GF-D8 (cell line): Measurements from ENCODE around the gene DLGAP3.

Source experiments
- DNase-seq: peaks from one replicate; lab custom pipeline; 2025; lab: John Stamatoyannopoulos, UW

DLGAP3 gene

DNA sequence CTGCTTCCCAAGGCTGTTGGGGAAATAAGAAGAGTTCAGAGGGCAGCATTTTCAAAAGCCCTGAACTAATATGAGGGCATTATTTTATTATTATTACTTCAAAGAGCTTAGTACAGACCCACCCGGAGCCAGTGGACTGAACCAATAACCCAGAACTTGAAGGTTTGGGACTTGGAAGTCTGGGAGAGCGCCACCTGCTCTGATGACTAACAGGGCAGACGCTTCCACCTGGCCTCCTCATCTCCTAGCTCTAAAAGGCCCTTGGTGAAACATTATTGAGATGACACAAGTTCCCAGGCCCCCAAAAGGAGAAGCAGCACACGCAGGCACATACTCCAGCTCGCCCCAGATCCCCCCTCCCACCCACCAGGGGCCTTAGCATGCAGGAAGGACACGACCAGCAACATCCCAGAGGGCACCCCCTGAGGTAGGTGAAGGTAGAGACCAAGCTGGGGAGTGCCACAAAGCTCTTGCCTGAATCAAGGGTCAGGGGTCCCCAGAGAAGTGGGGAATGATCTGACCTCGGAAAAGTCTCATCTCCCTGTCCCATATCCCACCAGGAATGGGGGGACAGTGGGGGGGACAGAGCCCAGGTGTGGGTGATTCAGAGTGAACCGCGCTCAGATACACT lies 1.3 kb downstream of the DLGAP3 start:
- no peak for DNase-seq

DNA sequence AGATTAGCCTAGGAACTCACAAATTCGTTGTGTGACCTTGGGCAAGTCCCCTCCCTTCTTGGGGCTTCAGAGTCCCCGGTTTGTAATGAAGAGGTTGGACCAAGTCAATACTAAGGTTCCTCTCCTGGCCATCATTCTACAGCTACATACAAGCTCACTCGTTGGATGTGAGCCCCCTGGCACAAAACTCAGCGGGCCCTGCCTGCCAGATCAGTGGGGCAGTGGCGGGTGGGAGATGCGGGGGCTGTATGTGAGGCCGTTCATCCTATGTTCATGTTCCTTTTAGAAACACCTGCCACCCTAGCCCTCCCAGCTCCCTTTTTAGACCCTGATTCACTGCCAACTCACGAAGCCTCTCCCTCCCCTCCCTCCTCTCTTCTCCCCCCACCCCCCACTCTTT lies 2.1 kb downstream of the DLGAP3 start:
- DNase-seq: no peak

DNA sequence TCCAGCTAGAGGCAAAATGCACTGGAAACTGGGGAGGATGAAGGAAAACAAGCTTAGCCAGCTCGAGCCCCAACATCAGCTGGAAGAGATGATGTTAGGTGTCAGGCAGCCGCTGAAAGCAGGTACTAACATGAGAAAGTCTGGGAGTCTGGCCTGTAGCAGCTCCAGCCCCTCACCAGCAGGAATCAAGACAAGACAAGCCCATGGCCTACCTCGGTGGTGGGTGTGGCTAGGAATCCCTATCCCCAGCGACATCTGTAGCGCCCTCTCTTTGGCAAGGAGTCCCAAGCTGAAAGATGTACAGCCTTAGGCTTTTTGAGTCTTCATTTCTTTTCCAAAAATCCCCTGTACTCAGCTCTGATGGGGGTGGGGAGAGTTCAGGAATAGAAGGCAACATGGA lies 2.6 kb downstream of the DLGAP3 start:
- DNase-seq: no peak

DNA sequence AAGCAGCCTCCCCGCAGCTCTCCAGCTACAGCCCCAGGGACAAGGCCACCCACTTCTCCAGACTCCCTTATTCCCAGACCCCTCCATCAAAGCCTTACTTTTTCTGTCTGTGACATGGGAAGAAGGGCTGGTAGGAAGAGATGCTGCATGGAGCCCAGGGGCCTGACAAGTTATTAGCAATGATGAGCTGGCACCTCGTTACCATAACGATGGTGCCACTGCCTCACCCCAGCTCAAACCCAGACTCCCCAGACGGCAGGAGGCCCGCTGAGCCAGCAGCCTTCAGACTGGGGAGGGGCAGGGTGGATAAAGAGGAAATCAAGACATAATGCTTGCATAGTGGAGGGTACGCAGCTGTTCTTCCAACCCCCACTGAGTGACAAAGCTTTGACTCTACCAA lies 3.3 kb downstream of the DLGAP3 start:
- DNase-seq: no peak

DNA sequence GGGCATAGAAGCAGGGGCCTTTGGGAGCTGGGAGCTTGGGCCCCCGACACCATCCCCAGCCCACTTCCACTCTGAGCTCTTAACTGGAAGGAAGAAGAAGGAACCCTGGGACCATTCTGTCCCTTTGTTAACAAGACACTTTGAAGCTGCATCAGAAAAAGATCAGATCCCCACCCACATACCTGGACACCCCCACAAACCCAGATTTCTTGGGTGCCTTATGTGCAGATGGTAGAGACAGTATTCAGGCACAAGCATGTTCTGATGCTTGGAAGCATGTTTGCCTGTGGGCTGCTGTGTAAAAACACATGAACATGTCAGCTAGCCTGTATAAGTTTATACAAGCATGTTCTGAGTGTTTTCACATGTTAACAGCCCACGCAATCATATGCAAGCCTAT lies 3.7 kb downstream of the DLGAP3 start:
- no peak for DNase-seq

DNA sequence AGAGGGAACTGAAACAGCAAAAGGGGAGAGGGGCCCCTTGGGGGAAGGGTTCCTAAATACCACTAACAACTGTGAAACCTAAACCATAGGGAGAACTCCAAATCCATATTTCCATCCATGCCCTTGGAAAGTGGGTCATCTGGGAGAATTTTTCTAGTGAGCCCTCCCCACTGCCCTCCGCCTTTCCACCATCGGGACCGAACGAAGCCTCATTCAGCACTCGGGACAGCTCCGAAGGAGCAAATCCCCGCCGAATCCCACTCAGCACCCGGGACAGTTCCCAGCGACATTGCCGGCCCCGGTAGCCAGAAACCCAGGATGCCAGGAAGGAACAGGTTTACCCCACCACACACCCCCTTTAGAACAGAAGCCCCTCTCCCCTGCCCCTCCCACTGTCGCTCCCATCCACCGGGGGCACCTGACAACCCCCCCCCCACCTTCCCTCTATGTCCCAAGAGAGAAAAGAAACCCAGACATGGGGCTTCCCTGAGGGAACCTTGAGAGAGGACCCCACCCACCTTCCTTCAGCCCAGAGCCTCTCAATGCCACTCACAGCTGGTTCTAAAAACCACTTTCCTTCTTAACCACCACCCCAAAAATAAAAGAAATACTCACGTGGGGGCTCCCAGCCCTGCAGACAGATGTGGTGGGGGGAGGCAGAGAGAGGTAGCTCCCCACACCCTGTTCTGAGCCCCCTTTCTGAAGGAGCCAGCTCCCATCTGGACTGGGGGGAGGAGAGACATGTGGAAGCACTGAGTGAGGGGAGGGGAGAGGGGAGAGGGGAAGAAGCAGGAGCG lies 4.5 kb downstream of the DLGAP3 start:
- no peak for DNase-seq

DNA sequence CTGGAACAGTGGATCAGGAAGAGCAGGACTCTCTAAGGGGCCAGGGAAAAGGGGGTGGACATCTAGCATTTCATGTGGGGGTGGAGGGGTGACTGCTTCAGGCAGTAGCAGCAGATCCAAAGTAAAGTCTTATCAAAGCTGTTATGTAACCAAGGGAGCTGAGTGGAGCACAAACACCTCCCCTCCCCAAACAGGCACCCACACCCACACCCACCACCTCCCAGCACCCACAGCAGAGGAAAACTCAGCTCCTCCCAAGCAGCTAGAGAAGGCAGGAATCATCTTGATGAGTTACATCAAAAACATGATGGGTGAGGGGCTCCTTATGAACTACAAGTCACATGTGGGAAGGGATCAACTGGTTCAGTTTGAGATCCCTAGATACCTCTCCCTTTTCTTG lies 6.0 kb downstream of the DLGAP3 start:
- DNase-seq: no peak

DNA sequence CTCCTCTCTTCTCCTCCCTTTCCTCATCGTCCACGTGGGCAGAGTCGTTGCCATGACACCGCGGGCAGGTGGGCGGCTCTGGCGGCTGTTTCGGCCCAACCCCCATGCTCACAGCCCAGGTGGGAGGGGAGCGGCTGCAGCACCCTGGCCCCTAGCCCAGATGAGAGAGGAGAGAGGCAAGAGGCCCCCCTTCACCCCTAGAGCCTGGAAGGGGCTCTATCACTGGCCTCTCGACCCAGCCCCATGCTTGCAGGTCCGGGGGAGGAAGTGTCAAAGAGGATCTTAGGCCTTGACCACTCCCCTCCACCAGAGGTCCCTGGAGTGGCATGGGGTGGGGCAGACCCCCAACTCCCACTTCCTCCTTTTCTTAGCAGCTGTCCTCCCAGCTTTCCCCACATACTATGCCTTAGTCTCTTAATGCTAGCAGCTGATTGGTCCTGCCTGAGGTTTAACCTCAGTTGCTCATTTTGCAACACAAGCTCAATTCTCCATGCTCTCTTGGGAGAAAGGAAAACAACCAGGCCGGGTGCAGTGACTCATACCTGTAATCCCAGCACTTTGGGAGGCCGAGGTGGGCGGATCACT lies 10.4 kb downstream of the DLGAP3 start:
- DNase-seq: no peak

DNA sequence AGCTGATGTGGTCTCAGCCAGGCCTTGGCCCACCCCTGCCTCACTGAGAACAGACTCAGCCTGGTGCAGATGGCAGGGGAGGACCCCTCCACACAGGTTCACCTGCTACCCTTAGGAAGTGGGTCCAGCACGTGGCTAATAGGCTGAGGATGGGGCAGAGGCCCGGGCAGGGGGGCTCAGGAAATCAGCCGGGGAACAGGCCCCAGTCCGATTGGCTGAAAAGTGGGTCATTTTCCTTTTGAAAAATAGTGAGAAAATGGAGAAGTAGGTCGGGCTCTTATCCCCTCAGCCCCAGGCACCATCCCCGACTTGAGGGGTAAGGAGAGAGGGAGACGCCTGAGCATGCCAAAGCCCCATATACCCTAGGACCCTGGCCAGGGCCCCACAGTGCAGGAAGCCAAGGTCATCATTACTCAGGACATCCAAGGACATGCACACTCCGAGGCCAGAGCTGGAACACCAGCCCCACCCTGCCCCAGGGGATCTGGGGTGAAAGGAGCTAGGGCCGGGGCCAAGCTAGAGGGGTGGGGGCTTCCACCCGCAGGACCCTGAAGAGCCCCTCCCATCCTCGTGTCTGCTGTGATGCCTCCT lies 11.0 kb downstream of the DLGAP3 start:
- DNase-seq: no peak

DNA sequence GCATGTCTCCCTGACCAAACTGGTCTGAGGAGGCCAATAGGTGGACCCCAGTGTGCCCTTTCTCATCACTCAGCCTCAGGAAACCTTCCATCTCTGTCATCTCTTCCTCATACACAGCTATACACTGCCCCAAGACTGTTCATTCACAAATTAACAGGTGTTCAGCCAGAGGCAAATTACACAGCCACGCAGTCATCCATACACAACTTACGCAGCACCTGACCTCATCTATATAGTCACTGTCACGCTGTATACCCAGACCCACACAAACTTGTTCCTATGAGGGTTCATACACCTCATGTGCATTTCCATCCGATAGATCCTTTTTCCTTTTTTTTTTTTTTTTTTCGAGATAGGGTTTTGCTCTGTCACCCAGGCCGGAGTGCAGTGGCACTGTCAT lies 12.4 kb downstream of the DLGAP3 start:
- no peak for DNase-seq

DNA sequence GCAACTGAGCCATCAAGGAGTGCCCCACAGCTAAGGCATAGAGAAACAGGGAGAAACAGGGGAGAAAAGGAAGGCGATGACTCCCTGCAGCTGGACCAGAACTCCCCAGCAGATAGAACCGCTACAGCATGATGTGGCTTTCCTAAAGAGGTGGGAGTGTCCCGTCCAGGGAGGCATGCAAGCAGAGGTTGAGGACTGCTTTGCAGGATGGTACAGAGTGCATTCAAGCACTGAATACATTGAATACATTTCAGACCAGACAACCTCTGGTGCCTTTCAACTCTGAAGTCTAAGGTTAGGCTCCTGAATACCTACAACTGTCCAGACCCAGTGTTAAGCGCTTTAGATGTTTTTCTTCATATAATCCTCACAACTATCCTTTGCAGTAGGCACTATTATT lies 13.3 kb downstream of the DLGAP3 start:
- DNase-seq: no peak

DNA sequence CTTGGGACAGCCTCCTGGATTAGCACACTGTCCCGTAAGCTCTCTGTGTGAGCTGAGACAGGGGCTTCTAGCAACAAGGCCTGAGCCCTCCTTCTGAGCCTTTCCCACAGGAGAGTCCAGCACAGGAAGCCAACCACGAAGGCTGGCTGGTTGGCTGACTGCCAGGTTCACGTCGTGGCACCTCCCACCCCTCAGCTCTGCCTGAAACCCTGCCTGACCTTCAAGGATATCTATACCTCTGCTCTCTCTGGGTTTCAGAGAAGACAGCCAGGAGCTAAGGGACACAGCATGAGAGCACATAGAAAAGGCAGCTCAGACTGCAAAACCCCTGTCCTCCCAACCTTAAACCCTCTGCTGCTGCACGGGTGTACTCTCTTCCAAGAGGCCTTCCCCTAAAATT lies 13.9 kb downstream of the DLGAP3 start:
- DNase-seq: no peak

DNA sequence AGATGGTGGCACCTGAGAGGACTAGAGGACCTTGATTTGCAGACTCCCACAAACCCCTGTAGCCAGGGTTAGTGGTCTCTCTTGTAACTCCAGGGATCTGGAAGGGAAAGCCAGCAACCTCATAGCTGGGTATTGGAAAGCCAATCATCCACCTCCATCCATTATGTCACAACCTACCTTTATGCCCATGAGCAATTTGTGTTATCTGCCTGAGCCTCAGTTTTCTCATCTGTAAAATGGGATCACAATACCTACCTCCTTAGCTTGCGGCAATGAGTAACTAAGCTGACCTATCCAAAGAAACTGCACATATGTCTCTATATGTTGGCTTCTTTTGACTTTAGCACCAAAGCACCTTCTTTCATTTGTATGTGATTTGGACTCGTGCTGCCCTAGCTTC lies 14.5 kb downstream of the DLGAP3 start:
- no peak for DNase-seq

DNA sequence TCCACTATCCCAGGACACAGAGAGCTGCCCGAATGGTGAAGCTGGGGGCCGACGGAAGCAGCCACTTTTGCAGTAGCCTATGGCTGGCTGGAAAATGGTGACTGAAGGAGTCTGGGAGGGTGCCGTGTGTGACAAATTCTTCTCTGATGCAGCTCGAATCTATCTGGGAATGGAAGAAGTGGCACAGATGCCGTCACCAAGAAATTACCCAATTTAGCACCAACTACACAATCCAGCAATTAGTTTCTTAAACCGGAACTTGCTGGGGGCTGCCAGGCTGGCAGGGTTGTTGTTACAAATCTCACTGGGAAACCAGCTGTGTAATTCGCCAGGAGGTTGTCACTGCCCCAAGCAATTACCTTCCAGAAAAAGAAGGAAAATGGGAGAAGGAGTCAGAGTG lies 18.0 kb downstream of the DLGAP3 start:
- no peak for DNase-seq

DNA sequence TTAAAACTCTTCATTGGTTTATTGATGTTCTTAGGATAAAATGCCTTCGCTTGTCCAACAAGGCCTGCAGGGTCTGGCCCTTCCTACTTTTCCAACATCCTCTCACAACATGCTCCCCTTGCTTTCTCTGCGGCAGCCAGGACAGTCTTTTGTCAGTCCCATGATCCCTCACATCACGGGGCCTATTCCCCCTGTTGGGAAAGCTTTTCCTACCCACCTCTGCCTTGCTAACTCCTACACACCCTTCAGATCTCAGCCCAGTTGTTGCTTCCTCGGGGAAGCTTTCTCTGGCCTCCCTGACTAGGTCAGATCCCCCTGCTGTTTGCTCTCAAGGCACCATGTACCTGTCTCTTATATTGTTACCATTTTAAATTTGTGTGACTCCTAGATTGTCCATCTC lies 19.0 kb downstream of the DLGAP3 start:
- DNase-seq: no peak

DNA sequence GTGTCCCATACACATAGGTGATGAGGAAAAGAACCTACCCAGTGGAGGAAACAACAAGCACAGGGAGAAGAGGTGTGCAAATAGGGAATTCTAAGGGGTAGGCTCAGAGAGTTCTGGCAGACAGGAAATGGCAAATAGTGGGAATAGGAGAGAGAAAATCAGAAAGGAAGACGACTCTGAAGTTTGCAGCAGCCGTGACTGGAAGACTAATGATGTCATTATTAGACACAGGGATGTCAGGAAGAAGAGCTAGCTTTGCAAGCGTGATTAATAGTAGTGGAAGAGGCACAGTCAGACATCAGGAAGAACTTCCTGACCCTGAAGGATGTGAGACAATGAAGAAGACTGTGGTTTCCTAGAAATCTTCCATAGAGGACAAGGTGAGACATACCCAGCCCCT lies 21.1 kb downstream of the DLGAP3 start:
- DNase-seq: no peak

DNA sequence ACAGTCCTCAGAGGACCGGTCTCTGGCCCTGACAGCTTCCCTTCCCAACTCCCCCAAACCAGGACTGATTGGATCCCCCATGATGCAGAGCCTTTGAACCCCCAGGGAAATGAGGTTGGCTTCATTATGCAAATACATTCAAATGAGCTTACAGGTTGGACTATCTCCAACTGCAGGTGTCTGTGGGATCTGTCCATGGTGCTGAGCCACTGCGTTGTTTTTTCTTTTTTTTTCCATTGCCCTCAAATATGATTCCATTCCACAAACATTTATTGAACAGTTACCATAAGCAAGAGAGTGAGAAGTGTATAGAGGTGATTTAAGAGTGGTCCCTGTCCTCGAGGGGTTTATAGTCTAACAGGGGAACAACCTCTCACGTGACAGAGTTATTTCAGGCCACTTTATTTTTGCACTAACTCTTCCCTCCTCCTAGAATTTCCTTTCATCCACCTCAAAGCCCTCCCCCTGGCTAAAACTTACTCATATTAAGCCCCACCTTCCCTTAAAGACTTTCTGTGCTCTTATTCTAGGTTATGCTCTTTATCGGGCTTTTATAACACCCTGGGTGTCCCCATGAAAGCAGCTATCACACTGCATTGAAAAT lies 21.9 kb downstream of the DLGAP3 start:
- DNase-seq: no peak

DNA sequence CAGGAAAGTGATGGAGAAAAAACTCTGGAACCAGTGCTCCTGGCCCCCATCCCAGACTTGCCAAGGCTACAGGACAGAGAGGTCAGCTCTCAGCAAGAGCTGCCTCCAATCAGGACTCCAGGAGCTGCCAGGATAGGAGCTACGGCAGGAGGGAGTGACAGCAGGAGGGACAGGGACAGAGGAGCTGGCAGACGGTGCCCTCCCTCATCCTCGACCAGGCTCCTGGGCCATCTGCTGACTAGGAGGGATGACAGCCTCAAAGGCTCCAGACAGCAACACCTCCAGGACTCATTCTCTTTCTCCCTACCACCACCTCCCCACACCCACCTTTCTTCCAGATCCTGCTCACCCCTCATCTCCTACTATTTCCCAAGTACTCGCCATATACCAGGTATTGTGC lies 22.7 kb downstream of the DLGAP3 start:
- no peak for DNase-seq

DNA sequence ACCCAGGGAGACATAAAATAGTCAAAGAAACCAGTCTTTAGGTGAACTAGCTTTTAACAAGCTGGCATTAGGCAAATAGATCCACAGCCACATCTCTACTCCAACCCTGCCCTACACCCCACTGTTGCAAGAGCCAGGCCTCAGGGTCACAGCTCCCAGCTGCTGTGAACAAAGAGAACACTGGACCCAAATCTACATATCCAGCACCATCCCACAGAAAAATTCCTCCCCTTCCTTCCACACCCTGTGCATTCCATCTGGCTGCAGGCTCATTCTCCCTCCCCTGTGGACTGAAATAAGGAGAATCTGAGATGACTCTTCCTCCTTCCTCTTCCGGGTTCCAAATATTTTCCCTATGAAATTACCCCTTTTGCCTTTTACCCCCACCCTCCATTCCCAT lies 23.2 kb downstream of the DLGAP3 start:
- DNase-seq: no peak

DNA sequence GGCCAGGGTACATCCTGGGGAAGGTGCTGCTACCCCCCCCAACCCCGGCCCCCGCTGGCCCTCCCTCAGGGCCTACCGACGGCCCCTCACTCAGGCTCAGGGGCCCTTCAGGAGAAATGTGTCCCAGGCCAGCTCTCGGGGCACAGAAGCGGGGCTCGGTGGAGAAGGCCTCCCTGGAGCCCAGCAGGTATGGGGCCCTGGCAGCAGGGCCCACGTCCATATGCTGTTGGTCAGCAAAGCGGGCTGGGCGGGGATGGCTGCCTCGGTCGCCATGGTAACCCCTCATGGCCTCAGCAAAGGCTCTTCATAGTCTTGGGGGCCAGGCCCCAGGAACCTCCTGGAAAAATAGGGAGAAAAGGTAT lies 24.4 kb downstream of the DLGAP3 start:
- no peak for DNase-seq

DNA sequence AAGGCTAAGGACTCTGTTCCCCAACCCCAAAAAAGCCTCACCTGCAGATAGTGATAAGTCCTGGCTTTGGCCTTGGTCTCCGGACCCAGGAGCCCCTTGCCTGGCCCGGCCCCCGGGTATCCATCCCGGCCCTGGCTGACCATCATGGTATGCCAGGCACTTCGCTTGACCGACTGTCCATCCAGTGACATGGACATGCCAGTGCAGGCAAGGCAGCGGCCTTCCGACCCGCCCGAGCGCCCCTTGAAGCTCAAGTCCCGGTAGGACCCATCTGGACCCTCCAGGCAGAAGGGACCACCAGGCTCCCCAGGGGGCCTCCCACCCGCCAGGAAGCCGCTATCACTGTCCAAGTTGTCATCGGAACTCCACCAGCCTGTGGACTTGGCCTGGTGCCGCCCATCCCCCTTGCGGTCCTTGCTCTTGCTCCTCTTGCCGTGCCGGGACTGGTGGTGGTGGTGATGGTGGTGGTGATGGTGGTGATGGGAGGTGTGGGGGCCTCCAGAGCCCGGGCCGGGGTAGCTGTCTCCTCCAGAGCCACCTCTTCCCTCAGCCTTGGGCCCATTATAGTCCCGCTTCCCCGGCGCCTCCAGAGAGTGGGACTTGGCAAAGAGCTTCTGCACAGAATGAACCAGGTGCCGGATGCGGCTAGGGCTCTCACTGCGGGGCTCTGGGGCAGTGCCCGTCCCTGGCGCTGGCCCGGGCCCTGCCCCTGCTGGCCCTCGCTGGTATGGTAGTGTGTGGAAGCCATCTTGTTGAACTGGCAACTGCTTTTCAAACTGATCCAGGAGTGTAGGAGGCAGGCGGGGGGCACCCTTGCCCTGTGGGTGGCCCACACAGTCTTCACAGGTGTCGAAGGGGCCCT lies 25.0 kb downstream of the DLGAP3 start:
- no peak for DNase-seq

DNA sequence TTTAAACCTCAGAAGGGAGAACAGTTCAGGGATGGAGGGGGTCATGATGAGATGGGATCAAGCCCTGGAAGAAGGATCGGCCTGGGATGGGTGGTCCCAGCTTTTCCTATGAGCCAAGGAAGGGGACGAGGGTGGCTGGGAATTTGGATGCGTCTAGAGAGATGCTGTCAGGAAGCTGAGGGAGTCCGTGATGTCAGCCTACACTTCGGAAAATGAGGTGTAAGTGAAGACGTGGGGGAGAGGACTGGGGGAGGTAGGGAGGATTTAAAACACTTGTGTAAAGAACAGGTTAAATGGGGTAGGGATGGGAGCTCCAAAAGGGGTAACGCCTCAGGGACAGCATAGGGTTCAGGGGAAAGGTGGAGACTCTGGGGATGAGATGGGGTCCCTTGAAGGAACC lies 27.5 kb downstream of the DLGAP3 start:
- no peak for DNase-seq
